WI38 (cell line): ENCODE results near the gene RABGAP1.

ENCODE experiments used
- H3K4me3 ChIP-seq: 2 replicates; pipeline ENCODE4 v1.5.1; 2011; ENCODE audit warnings: low read depth, mild to moderate bottlenecking, control low read depth, low read length
- CTCF ChIP-seq: IDR thresholded peaks from 2 replicates; pipeline ENCODE4 v1.5.1; 2012; ENCODE audit warnings: low read depth, mild to moderate bottlenecking, control low read depth, low read length

Gene RABGAP1

GRCh38 chr9:123035791-123036190 is 95.0 kb downstream of the RABGAP1 start:
- TF ChIP-seq CTCF: no peak
- no peak overlapping the region for H3K4me3 ChIP-seq

GRCh38 chr9:123036893-123037545 is 96.2 kb downstream of the RABGAP1 start:
- TF ChIP-seq CTCF: no peak
- no peak overlapping the region for H3K4me3 ChIP-seq

GRCh38 chr9:123039617-123040219 is 98.9 kb downstream of the RABGAP1 start:
- TF ChIP-seq CTCF: no peak
- H3K4me3 ChIP-seq: no peak overlapping the region

- TF ChIP-seq CTCF: no peak
- H3K4me3 ChIP-seq: no peak overlapping the region
These were observed 100.0 kb downstream of the RABGAP1 start for GRCh38 chr9:123040801-123041200.

GRCh38 chr9:123041489-123041888 is 100.7 kb downstream of the RABGAP1 start:
- no peak overlapping the region for H3K4me3 ChIP-seq
- no peak for TF ChIP-seq CTCF

- H3K4me3 ChIP-seq: no peak overlapping the region
- TF ChIP-seq CTCF: no peak
These were observed 102.5 kb downstream of the RABGAP1 start for GRCh38 chr9:123043081-123043939.

- no peak overlapping the region for H3K4me3 ChIP-seq
- TF ChIP-seq CTCF: no peak
These were observed 103.8 kb downstream of the RABGAP1 start for GRCh38 chr9:123044586-123044985.
